Panc1 (cell line): Measurements from ENCODE around the gene RGS4. TPM values are rescaled to one million over a fixed set of nuclear protein-coding genes. Genes with fewer than 3 reads are reported as not detected.

ENCODE experiments used
- ATAC-seq: fragments of 200-7000 bp; cut with Tn5 transposase; 2 replicates; pipeline ENCODE4 v1.9.1; 2020; ENCODE audit warnings: mild to moderate bottlenecking, moderate library complexity
- BruUV-seq: library from RNA; stranded (reverse); fragments of 400-500 nt; replicated peaks from 2 replicates; lab custom pipeline; 2021; lab: Mats Ljungman, UMichigan
- CTCF ChIA-PET: fragments of 300-600 bp; sonication (Branson Sonifier 250); formaldehyde crosslinking; loops from one replicate; lab custom pipeline; 2022; ENCODE audit warnings: antibody characterized with exemption; lab: Charles Lee
- POLR2A ChIA-PET: fragments of 300-600 bp; sonication (Branson Sonifier 250); formaldehyde crosslinking; loops from one replicate; lab custom pipeline; 2022; ENCODE audit warnings: antibody characterized with exemption; lab: Charles Lee
- DNase-seq: peaks from one replicate; pipeline ENCODE4 v3.0.0-alpha.2; 2010; ENCODE audit warnings: low read depth, low spot score
- H3K27ac ChIP-seq: 2 replicates; pipeline ENCODE4 v1.5.1; 2011; ENCODE audit warnings: mild to moderate bottlenecking, low read length, inconsistent platforms
- H3K27me3 ChIP-seq: fragments of 200-500 bp; sonication (Bioruptor generic); 2 replicates; pipeline ENCODE4 v1.6.0; 2014; ENCODE audit warnings: low read length, inconsistent platforms; ENCODE audit not compliant: control insufficient read depth, insufficient read depth
- H3K36me3 ChIP-seq: fragments of 200-500 bp; sonication (Bioruptor generic); 2 replicates; pipeline ENCODE4 v1.5.1; 2014; ENCODE audit warnings: inconsistent platforms, mild to moderate bottlenecking, low read length, moderate library complexity; ENCODE audit not compliant: control insufficient read depth, insufficient read depth
- H3K4me1 ChIP-seq: 2 replicates; pipeline ENCODE4 v1.5.1; 2011; ENCODE audit warnings: inconsistent platforms, mild to moderate bottlenecking, low read length, moderate library complexity; ENCODE audit not compliant: control insufficient read depth, insufficient read depth
- H3K4me3 ChIP-seq, 2 experiments: 2 replicates each; pipeline ENCODE4 v1.5.1; 2011 to 2012; ENCODE audit warnings: low read depth in 2 of 2, low read length in 2 of 2, mild to moderate bottlenecking in 2 of 2, inconsistent platforms in 1 of 2, moderate library complexity in 1 of 2
- H3K9me3 ChIP-seq: fragments of 200-500 bp; sonication (Bioruptor generic); 2 replicates; pipeline ENCODE4 v1.5.1; 2014; ENCODE audit warnings: low read depth, mild to moderate bottlenecking, inconsistent platforms, low read length, moderate library complexity; ENCODE audit not compliant: control insufficient read depth, insufficient read depth
- POLR2AphosphoS5 ChIP-seq: IDR thresholded peaks from 2 replicates; pipeline ENCODE4 v1.6.1; 2012; ENCODE audit warnings: mild to moderate bottlenecking, low read depth, low read length, moderate library complexity
- SIN3A ChIP-seq: IDR thresholded peaks from 2 replicates; pipeline ENCODE4 v1.6.1; 2012; ENCODE audit warnings: low read depth, mild to moderate bottlenecking, low read length, moderate library complexity, borderline replicate concordance; ENCODE audit not compliant: insufficient read depth
- TCF7L2 ChIP-seq: IDR thresholded peaks from 2 replicates; pipeline ENCODE4 v1.6.1; 2011; ENCODE audit warnings: mild to moderate bottlenecking, low read depth, low read length, inconsistent platforms
- in situ Hi-C: cut with HindIII; loops from 2 replicates; pipeline ENCODE4 v1.10.0; 2016; ENCODE audit warnings: low sequenced_read_pairs, low pct_unique_long_range_greater_than_20kb
- intact Hi-C: fragments of 100-400 bp; cut with micrococcal nuclease; formaldehyde crosslinking; loops from one replicate; pipeline ENCODE4 v1.10.0; 2022; ENCODE audit not compliant: unreplicated experiment
- total RNA-seq: library from RNA; stranded (reverse); gene quantifications from one replicate; pipeline ENCODE4 v1.2.1, GENCODE V29; 2021; ENCODE audit not compliant: unreplicated experiment
- TF ChIP-seq, protein P1 (sequence below): fragments of 450-650 bp; IDR thresholded peaks from 2 replicates; pipeline ENCODE4 v1.5.1; 2017; ENCODE audit warnings: mild to moderate bottlenecking
- TF ChIP-seq, protein P2 (sequence below), 2 experiments: IDR thresholded peaks; 2 replicates each; pipeline ENCODE4 v1.6.1; 2011 to 2012; ENCODE audit warnings: low read depth in 2 of 2, control low read depth in 1 of 2, low read length in 1 of 2, mild to moderate bottlenecking in 1 of 2, moderate library complexity in 1 of 2; ENCODE audit not compliant: insufficient read depth in 1 of 2

RGS4 gene
- total RNA-seq, 1 experiment from 2014 or later: 0.26 TPM

DNA sequence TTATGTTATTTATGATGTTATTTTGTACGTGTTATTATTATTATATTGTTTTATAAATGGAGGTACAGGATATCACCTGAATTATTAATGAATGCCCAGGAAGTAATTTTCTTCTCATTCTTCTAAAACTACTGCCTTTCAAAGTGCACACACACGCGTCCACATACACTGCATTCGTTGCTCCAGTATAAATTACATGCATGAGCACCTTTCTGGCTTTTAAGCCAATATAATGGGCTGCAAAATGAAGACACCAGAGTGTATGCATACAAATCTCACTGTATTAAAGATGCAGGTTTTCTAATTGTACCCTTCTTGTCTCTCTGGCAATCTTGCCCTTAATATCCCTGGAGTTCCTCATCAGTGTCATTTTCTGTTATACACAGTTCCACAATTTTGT, 6.9 kb downstream of the RGS4 start:
- CTCF ChIA-PET: no interaction called here
- no TSS peak for BruUV-seq

DNA sequence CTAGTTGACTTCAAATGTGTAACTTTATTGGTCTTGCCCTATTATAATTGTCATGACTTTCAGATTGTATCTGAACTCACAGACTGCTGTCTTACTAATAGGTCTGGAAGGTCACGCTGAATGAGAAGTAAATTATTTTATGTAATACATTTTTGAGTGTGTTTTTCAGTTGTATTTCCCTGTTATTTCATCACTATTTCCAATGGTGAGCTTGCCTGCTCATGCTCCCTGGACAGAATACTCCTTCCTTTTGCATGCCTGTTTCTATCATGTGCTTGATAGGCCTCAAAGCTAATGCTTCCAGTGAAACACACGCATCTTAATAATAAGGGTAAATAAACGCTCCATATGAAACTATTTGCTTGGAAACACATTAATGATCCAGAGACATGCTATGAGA, 7.3 kb downstream of the RGS4 start:
- TF ChIP-seq, protein P1, sequence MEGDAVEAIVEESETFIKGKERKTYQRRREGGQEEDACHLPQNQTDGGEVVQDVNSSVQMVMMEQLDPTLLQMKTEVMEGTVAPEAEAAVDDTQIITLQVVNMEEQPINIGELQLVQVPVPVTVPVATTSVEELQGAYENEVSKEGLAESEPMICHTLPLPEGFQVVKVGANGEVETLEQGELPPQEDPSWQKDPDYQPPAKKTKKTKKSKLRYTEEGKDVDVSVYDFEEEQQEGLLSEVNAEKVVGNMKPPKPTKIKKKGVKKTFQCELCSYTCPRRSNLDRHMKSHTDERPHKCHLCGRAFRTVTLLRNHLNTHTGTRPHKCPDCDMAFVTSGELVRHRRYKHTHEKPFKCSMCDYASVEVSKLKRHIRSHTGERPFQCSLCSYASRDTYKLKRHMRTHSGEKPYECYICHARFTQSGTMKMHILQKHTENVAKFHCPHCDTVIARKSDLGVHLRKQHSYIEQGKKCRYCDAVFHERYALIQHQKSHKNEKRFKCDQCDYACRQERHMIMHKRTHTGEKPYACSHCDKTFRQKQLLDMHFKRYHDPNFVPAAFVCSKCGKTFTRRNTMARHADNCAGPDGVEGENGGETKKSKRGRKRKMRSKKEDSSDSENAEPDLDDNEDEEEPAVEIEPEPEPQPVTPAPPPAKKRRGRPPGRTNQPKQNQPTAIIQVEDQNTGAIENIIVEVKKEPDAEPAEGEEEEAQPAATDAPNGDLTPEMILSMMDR: no peak
- no peak for TF ChIP-seq POLR2AphosphoS5
- TF ChIP-seq, protein P2, sequence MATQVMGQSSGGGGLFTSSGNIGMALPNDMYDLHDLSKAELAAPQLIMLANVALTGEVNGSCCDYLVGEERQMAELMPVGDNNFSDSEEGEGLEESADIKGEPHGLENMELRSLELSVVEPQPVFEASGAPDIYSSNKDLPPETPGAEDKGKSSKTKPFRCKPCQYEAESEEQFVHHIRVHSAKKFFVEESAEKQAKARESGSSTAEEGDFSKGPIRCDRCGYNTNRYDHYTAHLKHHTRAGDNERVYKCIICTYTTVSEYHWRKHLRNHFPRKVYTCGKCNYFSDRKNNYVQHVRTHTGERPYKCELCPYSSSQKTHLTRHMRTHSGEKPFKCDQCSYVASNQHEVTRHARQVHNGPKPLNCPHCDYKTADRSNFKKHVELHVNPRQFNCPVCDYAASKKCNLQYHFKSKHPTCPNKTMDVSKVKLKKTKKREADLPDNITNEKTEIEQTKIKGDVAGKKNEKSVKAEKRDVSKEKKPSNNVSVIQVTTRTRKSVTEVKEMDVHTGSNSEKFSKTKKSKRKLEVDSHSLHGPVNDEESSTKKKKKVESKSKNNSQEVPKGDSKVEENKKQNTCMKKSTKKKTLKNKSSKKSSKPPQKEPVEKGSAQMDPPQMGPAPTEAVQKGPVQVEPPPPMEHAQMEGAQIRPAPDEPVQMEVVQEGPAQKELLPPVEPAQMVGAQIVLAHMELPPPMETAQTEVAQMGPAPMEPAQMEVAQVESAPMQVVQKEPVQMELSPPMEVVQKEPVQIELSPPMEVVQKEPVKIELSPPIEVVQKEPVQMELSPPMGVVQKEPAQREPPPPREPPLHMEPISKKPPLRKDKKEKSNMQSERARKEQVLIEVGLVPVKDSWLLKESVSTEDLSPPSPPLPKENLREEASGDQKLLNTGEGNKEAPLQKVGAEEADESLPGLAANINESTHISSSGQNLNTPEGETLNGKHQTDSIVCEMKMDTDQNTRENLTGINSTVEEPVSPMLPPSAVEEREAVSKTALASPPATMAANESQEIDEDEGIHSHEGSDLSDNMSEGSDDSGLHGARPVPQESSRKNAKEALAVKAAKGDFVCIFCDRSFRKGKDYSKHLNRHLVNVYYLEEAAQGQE (IDR thresholded peaks at IDR 0.05; ENCODE audit: insufficient read depth in 1 of 2, low read depth in 2 of 2, low read length in 1 of 2): no peak
- TF ChIP-seq SIN3A: no peak
- no peak for TF ChIP-seq TCF7L2
- intact Hi-C loops: no loop called here
- DNase-seq: no peak
- POLR2A ChIA-PET: no interaction called here
- CTCF ChIA-PET: no interaction called here
- no TSS peak for BruUV-seq
- H3K9me3 ChIP-seq: no peaks in the 10 kb centered on the region
- no peak overlapping the region for H3K27ac ChIP-seq
- H3K4me3 ChIP-seq: no peak overlapping the region
- H3K36me3 ChIP-seq: no peaks in the 10 kb centered on the region
- no peaks in the 10 kb centered on the region for H3K4me1 ChIP-seq
- no peak for ATAC-seq
- H3K27me3 ChIP-seq: no peaks in the 10 kb centered on the region
- in situ Hi-C loops: no loop called here

More for the DNA sequence above, 6.9 kb downstream of the RGS4 start:
- Histone ChIP-seq H3K27ac (no peak overlapping the region), H3K36me3 (no peaks in the 10 kb centered on the region), H3K4me1 (no peaks in the 10 kb centered on the region), H3K27me3 (no peaks in the 10 kb centered on the region), H3K9me3 (no peaks in the 10 kb centered on the region), H3K4me3 (no peak overlapping the region)
- TF ChIP-seq SIN3A (no peak), TCF7L2 (no peak), POLR2AphosphoS5 (no peak)
- TF ChIP-seq, protein P1: no peak
- TF ChIP-seq, protein P2 (IDR thresholded peaks at IDR 0.05; ENCODE audit: insufficient read depth in 1 of 2, low read depth in 2 of 2, low read length in 1 of 2): no peak
- in situ Hi-C loops: no loop called here
- POLR2A ChIA-PET: no interaction called here
- no peak for DNase-seq
- no peak for ATAC-seq
- intact Hi-C loops: no loop called here
